HEK293 (cell line): ENCODE measurements around the gene WASF2.

Experiments used
- CTCF ChIP-seq: fragments of 450-650 bp; formaldehyde crosslinking; IDR thresholded peaks from 2 replicates; pipeline ENCODE4 v1.5.1; 2016; ENCODE audit warnings: missing biosample characterization, missing genetic modification characterization
- SETDB1 ChIP-seq: IDR thresholded peaks from one replicate; pipeline ENCODE4 v1.6.1; 2017; ENCODE audit warnings: mild to moderate bottlenecking, low read length, moderate library complexity, mixed read lengths; ENCODE audit not compliant: insufficient read length
- YY1 ChIP-seq: fragments of 450-650 bp; formaldehyde crosslinking; IDR thresholded peaks from 2 replicates; pipeline ENCODE4 v1.5.1; 2018; ENCODE audit warnings: missing biosample characterization, missing genetic modification characterization
- ZBTB1 ChIP-seq: fragments of 450-650 bp; formaldehyde crosslinking; IDR thresholded peaks from 2 replicates; pipeline ENCODE4 v1.5.1; 2016; ENCODE audit warnings: missing biosample characterization, missing genetic modification characterization
- ZNF155 ChIP-seq: fragments of 450-650 bp; formaldehyde crosslinking; IDR thresholded peaks from 2 replicates; pipeline ENCODE4 v1.5.1; 2016; ENCODE audit warnings: missing biosample characterization, missing genetic modification characterization
- ZNF274 ChIP-seq, 2 experiments: fragments of 200-500 bp in 1 of 2; fragments of 450-650 bp in 1 of 2; sonication (Bioruptor generic) in 1 of 2; formaldehyde crosslinking in 1 of 2; IDR thresholded peaks; 2 replicates each; pipeline versions ENCODE4 v1.5.1 to v1.6.1; 2014 to 2016; ENCODE audit warnings: borderline replicate concordance in 1 of 2, inconsistent platforms in 1 of 2, low read length in 1 of 2, missing biosample characterization in 1 of 2, missing genetic modification characterization in 1 of 2

GRCh38 chr1:27439150-27439549, 50.8 kb downstream of the WASF2 start:
- TF ChIP-seq YY1 (no peak), CTCF (tag by site-specific recombination) (no peak), ZNF155 (tag by site-specific recombination) (no peak), ZBTB1 (no peak), ZNF274 (IDR thresholded peaks at IDR 0.05; ENCODE audit: low read length) (no peak), ZNF274 (tag by site-specific recombination; IDR thresholded peaks at IDR 0.05; ENCODE audit: borderline replicate concordance) (no peak), SETDB1 (no peak)
